SK-N-DZ (cell line): ENCODE results near the gene NCKAP5.
A peak's percentile ranks its signal among the peaks of the same experiment; 100 is the strongest.

Source experiments
- DNase-seq: peaks from one replicate; pipeline ENCODE4 v3.0.0-alpha.2; 2015; ENCODE audit warnings: low spot score

NCKAP5 gene

DNA sequence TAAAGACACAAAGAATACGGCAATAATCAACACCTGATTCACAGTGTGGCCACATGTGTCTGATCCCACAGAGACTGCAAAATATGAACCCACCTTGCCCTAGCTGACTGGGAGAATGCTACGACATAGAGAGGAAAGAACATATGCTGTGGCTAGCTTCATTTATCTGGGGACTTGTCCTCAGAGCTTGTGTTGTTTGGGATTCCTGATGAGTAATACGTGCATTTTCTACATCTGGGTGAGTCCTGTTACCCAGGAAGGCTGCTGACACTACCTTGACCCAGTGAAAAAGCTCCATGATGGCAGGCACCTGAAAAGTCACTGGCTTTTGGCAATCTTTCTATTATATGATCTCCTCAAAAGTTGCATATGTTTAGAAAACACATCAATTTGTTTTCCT, 470.6 kb downstream of the NCKAP5 start:
- no peak for DNase-seq

DNA sequence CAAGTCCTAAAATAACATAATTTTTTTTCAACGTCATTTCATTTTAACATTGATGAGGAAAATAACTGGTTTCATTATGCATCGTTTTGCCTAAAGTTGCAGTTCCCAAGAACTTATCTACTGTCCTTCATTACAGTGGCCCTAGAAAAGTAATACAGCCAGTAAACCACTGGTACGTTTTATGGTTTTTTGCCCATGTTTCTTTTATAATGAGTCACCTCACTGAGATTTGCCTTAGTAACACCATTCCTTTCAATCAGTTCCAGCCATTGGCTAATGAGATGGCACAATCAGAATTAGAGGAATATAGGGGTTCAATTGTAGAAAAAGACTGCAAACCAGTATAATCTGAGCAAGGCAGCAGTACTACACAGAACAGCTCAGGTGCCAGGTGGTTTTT, 475.7 kb downstream of the NCKAP5 start:
- DNase-seq: no peak

DNA sequence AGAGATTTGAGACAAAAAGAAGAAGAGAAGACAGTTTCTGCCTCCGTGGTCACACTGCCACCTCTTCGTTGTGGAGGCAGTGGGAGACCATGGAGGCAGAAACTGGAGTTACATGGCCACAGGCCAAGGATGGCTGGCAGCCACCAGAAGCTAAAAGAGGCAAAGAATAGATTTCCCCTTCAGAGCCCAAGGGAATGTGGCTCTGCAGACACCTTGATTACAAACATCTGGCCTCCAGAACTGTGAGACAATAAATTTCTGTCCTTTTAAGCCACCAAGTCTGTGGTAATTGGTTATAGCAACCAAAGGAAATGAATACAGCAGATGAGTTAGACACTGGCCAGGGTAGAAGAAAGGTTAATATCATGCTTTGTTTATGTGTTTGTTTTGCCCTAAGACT, 477.9 kb downstream of the NCKAP5 start:
- no peak for DNase-seq

DNA sequence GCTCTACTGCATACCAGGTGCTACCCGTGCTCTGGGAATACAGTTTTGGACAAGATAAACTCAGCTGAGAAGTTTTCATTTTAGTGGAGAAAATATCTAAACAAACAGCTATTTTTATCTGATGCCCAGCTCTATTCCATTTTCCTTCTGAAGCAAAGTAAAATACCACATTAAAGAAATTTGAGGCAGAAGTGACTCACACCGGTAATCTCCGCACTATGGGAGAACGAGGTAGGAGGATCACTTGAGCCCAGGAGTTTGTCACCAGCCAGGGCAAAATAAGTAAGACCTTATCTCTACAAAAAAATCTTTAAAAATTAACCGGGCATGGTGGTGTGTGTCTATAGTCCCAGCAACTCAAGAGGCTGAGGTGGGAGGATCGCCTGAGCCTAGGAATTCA, 482.1 kb downstream of the NCKAP5 start:
- no peak for DNase-seq

DNA sequence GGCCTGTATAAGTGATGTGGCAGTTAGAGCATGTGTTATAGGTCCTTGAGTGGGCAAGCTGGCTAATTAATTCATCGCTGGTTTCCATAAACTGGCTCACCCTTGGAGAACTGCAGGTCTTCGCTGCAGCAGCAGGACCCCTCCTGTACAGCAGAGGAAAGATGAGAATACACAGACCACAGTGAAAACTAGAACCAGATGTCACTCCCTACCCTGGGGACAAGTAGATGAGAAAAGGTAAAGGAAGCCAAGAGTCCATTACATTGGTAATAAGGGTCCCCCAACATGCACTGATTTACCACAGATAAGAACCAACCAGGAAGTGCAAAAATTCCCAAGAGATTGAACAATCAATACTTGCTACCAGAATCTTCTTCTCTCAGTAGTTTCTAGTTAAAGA, 482.6 kb downstream of the NCKAP5 start:
- peak; percentile 66 for DNase-seq

DNA sequence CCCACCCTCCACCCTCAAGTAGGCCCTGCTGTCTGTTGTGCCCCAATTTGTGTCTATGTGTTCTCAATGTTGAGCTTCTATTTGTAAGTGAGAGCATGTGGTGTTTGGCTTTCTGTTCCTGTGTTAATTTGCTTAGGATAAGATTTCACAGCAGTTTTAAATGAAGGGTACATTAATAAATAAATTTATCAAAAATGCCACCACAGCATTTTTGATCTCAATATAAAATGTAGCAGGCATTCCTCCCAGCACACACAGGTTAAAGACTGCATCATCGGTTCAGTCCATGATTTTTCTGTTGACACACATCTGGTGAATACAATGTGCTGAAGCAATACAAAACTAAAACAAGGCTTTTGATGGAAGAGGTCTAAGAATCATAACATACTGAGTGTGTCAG, 486.2 kb downstream of the NCKAP5 start:
- no peak for DNase-seq

DNA sequence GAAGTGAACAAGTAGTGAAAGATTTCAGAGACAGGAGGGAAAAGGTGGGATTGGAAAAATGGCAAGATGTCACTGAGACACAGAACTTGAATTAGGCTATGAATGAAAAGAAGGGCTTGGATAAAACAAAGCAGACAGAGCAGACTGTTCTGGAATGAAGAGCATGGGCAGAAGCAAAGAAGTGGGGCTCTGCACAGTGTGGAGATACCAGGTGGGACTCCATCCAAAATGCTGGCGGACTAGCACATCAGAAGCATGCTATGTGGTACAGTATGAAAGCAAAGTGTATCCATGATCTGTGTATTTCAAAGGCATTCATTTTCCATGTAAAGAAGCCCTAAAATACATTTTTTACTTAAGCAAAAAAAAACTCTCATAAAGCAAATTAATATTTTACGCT, 487.4 kb downstream of the NCKAP5 start:
- no peak for DNase-seq

DNA sequence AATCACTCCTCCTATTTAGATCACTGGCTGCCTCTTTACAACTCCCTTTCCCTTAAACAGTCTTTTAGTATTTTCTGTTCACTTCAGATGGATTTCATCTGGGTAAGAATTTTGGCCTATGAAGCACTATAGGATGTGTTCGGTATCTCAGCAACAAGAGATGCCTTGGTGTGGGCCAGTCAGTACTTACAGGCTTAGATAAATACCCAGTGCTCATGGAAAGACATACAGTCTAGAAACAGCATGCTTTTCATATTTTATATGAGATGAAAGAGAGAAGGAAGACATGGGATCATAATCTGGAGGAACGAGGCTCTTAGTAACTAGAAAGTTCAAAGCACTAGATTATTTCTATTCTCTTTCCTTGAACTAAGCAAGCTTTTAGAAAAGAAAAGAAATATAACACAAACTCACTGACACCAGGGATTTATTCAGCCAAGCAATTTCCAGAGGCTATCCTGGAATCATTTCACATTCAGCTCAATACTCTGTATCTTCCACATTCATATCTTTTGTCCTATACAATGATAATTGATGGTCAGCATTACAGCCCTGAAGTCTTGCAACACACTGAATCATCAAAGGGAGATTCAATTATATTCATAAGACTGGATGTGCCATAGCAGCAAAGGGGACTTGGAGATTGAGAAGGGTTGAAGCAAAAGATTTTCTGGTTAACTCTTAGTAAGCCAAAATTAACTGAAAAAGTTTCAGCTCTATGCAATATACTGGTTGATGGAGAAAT, 489.4 kb downstream of the NCKAP5 start:
- DNase-seq: no peak

DNA sequence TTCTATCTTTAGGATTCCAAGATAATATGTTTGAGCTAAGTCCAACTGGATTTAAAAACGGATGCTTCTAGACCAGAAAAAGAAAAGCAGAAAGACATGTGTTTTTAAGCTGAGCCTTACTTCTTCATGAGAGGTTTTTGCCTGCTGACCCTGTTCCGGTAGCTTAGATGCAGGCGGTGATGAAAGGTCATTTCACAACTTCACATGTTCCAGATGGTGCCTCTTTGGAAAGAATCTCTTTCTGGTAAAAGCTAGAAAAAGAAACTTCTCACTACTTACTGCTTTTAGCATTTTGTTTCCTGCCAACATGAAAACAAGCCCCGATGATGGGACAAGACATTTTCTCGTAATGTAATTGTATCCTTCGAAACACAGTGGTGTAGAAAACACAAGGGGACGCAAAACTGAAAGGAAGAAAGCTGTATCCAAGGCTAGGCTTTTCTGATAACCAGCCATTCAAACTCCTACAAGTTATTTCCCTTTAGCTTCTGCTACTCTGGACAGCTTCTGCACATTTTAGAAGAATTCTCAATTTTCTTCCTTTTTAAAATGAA, 490.9 kb downstream of the NCKAP5 start:
- DNase-seq: no peak

DNA sequence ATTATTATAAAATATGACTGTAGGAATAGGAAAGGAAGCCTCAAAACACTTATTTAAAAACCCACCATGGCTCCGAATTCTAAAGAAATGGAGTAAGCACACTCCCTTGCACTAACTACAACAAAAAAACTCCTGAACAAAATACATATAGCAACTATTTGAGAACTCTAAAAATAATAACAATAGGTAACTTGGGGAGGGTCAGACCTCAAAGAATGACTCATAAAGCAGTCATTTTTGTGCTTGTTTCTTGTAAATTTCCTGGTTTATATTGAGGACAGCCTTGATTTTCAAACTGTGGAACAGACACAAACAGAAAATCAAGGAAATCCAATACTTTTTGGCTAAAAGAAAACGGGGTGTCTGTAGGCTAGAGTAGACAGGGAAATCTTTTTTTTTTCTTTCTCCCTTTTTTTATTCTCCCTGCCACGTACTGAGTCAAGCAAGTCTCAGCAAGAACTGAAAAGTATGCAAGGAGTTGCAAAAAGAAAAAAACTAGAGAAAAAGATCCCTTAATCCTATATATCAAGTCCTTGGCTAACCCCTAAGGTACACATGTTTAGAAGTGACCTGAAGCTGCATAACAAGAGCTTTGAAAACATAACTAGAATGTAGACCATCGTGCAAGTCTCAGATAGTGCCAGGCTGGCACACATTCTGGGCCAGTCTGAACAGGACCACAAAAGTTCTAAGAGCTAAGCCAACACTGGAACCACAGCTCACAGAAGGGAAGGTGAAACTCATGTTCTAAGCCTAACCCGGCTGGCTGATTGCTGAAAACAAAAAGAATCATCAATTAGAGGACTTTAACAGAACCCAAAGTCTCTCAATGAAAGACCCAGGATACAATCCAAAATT, 495.2 kb downstream of the NCKAP5 start:
- no peak for DNase-seq

DNA sequence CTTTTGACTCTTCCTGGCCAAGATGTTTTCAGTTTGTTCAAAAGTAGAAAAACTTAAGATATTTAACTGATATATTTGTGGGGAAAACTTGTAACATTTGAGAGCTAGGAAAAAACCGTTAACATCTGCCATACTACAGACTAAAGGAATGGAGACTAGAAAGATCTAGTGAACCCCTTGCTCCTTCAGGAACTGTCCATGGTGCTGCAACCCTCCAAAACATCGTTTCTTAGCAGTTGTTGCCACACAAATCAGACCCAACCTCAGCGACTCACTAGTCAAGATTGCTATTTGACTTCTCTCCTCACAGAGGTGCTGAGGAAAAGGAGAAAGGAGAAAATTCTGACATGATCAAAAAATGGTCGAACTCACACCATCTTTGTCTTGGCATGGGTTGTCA, 504.5 kb downstream of the NCKAP5 start:
- no peak for DNase-seq

DNA sequence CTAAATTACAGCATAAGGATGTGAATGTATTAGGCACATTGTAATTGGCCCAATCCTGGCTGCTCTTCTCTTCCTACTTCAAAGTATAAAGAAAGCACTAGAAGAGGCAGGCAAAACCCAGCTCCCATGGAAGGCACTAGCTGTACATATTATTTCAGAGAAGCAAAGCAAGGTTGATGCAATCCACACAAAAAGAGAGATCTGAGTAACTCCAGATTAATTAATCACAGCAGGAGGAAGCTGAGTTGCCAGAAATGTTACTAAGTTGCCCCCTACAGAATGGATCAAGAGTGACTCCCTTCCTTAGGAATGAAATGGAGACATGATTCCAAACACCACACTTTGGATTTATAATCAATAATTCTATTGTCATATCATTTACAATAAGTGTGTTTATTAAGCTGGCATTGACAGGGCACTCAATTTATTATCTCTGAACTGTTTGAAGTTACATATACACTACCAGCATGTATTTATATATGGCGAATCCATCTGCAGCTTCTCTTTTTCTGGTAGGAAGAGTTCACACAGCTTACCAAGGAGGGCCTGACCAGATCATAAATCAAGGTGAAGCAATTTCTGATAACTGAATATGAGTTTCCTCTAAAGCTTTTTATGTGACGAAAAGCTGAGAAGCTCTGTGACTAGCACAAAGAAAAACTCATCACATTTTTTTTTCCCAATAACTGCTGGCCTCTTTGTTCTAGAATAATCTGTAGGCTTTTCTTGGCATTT, 505.2 kb downstream of the NCKAP5 start:
- no peak for DNase-seq

DNA sequence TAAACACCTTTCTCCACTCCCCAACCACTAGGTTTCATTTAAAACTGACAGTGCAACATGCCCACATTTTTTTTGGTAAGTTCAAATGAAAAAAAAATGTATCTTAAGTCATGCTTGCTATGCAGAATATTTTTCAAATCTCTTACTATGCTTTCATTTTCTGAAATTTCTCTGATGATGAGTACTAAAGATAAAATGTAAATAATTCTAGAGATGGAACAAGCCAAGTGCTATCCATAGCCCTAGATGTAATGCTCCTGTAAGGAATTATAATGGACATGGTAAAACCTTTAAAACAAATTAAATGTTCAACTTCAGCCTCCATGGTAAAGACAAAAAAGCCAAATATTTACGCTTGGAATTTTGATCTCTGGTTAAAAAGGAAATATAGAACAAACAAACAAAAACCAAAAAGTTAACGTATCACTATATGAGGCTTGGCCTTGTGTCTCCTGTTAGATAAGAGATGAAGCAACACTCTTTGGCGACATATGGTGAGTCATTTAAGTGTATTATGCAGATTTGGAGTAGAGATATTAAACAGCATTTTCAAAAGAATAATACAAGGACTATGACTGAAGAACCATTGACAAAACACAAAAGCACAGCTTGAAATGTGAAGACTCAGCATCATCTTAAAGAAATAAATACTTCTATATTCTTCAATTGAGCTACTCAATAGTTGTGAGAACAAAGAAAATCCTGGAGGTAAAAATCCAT, 506.2 kb downstream of the NCKAP5 start:
- DNase-seq: no peak

DNA sequence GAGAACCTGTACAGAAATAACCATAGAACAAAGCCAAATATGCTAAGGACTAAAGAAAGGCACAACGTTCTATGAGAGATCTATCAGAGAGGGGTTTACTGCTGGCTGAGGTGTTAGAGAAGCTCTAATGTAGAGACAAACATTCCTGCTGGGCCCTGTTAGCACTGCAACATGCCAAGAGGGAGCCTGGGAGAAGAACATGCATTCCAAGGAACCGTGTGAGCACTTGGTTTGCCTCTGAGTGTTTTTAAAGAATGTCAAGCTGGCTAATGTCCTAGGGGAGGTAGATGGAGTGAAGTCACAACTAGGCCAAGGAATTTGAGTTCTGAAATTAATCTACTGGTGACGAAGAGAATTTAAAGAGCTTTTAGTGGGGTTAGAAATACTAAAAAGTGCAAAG, 514.0 kb downstream of the NCKAP5 start:
- no peak for DNase-seq

DNA sequence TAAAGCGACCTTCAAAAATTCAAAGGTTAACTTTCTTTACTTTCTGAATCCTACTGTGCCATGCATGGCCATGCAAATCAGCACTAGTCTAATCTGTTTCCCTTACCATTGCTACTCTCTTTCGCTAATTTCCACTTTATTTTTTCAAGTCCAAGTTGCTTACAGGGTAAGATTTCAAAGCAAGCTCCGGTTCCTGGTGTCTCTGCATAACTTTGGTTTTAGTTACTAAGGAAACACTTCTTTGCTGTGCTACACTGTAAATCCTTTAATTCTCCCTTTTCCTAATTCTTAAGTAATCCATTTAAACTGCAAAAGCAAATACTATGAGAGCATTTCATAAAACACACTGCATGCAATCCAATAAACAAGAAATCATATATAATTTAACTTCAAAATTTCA, 514.7 kb downstream of the NCKAP5 start:
- DNase-seq: no peak

DNA sequence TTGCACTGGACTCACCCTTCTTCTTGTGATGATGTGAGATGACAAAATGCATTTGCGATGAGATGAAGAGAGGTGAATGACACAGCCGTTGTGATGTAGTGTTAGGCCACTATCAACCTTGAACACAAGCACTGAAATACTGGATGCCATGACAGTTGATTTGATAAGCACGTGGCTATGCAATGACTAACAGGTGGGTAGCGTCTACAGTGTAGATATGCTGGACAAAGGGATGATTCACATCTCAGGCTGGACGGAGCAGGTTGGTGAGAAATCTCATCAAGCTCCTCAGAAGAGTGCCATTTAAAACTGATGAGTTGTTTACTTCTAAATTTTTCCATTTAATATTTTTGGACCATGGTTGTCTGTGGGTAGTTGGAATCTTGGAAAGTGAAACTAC, 522.5 kb downstream of the NCKAP5 start:
- no peak for DNase-seq

DNA sequence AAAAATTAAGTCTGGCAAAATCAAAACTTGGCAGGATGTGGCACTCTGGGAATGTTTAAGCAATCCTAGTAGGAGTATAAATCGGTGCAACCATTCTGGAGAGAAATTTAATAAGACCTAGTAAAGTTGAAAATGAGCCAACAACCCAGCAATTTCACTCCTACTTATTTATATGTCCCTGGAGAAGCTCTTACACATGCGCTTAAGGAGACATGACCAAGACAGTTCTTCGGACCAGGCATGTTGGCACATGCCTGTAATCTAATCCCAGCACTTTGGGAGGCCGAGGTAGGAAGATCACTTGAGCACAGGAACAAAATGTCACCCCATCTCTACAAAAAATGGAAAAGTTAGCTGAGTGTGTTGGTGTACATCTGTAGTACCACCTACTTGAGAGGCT, 523.7 kb downstream of the NCKAP5 start:
- DNase-seq: no peak

DNA sequence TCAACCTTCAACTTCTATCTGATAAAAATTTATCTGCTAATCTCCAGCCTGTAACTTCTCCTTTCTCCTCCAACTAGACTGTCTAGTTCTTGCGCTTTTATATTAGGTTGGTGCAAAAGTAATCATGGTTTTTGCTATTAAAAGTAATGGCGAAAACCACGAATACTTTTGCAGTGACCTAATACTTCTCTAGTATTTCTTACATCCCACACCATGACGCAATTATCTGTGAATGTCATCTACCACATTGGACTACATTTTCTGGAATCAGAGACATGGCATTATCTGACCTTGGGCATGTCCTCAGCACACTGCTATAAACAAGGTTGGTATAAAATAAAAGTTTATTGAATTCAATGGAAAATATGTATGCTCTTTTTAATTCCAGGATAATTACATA, 528.1 kb downstream of the NCKAP5 start:
- no peak for DNase-seq

DNA sequence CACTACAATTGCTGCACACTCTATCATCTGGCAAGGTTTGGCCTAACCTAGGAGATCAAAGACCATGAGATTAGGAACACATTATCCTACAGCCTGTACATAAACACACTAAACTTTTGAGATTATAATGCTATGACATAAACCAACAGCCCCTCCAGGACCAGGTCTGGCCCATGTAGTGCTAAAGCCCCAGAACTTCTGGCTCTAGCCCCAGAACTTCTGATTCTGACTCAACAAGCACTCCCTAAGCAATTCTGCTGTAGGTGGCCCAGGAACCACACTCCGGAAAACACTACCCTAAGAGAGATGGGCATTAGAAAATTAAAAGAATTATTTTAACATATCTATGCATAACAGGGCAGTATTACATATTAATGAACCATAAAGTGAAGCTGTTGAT, 528.7 kb downstream of the NCKAP5 start:
- DNase-seq: no peak

DNA sequence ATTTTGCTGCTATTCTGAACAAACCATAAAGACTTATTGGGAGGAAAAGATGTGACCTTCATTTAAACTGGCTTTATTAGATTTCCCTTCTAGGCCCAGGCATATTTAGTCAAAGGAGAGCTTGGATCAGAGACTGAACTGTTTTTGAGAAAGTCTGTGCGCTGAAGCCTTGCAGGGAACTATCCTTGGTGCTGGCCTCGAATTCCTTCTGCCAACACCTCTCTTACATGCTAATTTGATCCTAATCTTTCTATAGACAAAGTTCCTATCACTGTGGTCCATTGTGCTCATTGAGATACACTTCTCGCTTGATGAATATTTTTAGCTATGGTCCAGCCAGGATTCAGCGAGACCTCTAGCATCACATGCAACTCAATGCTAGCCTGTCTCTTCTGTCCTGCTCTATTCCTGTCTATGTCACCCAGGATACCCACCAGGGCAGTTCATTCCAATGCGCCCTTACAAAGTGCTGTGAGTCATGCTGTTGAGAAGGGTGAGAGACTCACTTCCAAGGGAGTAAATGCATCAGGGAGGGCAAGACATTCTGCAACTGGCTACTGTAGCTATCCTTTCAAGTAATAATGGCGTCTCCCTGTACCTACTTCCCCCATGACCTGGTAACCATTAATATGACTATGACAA, 541.6 kb downstream of the NCKAP5 start:
- no peak for DNase-seq

DNA sequence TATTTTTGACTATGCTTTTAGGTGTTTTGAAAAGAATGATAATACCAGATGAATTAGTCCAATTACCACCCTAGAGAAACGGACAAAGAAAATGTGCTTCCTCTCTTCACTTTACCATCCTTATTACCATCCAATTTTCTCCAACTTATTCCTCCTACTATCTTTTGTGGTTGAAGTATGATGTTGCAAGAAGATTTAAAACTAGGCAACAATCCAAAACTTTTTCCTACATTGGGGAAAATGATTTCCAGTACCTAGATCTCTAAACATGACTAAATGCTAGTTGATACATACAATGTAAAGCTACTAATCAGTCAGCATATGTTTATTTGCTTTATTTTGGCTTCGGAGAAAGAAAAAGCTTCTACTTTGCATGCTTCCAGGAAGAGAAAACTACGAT, 543.3 kb downstream of the NCKAP5 start:
- no peak for DNase-seq
